ENCODE measurements around the gene WDR76. TPM values are rescaled to one million over a fixed set of nuclear protein-coding genes. Genes with fewer than 3 reads are reported as not detected.
"Not testable (repeated sequence)": the region's sequence is repeated elsewhere in the genome, so short reads cannot be mapped to it uniquely, and the experiment has no call there.

The WDR76 gene
- total RNA-seq, 2 donors from 2014 or later = 2.7 to 4.9 TPM

DNA sequence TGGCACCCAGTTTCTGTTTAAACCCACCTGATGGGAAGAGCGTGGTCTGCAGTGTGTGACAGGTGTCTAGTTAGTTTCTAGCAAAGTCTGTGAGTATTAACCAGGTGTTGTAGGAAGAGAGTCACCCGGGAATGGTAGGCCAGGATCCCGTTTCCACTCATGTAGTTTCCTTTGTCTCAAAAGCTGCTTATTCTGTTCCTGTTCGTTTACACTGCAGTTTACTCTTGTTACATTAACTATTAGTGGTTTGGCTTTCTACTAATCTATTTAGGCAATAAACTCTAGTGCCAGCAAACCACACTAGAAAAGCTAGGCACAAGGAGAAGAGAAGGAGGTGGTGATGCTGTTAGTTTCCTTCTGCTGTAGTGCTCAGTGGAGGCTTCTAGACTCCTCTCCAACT lies 32.7 kb downstream of the WDR76 start:
- Histone ChIP-seq H3K27ac (peak overlapping the region; percentile 12 to 17), H3K4me3 (no peak overlapping the region), H3K36me3 (no peaks in the 10 kb centered on the region), H3K4me1 (replicated peaks) (no peaks in the 10 kb centered on the region), H3K27me3 (replicated peaks; ENCODE audit: insufficient read depth) (no peaks in the 10 kb centered on the region), H3K9me3 (no peaks in the 10 kb centered on the region)
- WGBS = 51% methylated on average over 4 of the region's 4 CpGs
- peak; percentile 69 for TF ChIP-seq POLR2AphosphoS5 (IDR thresholded peaks at IDR 0.05)
- TF ChIP-seq, protein P1, sequence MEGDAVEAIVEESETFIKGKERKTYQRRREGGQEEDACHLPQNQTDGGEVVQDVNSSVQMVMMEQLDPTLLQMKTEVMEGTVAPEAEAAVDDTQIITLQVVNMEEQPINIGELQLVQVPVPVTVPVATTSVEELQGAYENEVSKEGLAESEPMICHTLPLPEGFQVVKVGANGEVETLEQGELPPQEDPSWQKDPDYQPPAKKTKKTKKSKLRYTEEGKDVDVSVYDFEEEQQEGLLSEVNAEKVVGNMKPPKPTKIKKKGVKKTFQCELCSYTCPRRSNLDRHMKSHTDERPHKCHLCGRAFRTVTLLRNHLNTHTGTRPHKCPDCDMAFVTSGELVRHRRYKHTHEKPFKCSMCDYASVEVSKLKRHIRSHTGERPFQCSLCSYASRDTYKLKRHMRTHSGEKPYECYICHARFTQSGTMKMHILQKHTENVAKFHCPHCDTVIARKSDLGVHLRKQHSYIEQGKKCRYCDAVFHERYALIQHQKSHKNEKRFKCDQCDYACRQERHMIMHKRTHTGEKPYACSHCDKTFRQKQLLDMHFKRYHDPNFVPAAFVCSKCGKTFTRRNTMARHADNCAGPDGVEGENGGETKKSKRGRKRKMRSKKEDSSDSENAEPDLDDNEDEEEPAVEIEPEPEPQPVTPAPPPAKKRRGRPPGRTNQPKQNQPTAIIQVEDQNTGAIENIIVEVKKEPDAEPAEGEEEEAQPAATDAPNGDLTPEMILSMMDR (IDR thresholded peaks at IDR 0.05) = no peak
- intact Hi-C loops (cut with DNase I) = no loop called here
- DNase-seq (ENCODE audit: low spot score) = peak; percentile 17

- H3K4me1 ChIP-seq (replicated peaks); H3K27me3 ChIP-seq (replicated peaks; ENCODE audit: insufficient read depth); intact Hi-C loops (cut with DNase I); H3K9me3 ChIP-seq; H3K36me3 ChIP-seq; DNase-seq (ENCODE audit: low spot score); H3K27ac ChIP-seq; H3K4me3 ChIP-seq: not testable (repeated sequence)
- over 99% methylated on average over 10 of the region's 10 CpGs for WGBS
Measured at GRCh38 chr15:43866636-43867035, 39.8 kb downstream of the WDR76 start.

DNA sequence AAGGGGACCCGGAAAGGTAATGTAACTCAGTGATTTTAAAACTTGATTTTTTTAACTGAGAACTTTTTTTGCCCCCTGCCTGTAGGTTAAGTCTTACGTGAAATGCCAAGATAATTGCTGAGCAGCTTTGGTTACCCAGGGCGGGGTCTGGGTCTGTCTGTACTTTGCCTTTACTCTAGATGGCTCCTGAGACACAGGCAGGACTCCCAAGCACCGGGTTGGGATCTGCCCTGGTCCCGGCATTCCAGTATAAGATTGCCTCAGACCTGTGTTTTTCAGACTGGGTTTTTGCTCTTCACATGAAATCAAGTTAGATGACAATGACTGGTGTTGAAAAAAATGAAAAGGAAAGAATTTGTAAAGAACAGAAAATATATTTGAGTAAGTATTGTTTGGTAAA lies 40.3 kb downstream of the WDR76 start:
- no peaks in the 10 kb centered on the region for H3K27me3 ChIP-seq (replicated peaks; ENCODE audit: insufficient read depth)
- H3K4me1 ChIP-seq (replicated peaks) = no peaks in the 10 kb centered on the region
- no peaks in the 10 kb centered on the region for H3K9me3 ChIP-seq
- no peak overlapping the region for H3K4me3 ChIP-seq
- DNase-seq (ENCODE audit: low spot score) = no peak
- 89% methylated on average over 5 of the region's 5 CpGs for WGBS
- no peak overlapping the region for H3K27ac ChIP-seq
- TF ChIP-seq POLR2A (IDR thresholded peaks at IDR 0.05) (no peak), POLR2AphosphoS5 (IDR thresholded peaks at IDR 0.05) (no peak)
- TF ChIP-seq, protein P1 (IDR thresholded peaks at IDR 0.05) = no peak
- intact Hi-C loops (cut with DNase I) = no loop called here
- no peaks in the 10 kb centered on the region for H3K36me3 ChIP-seq

DNA sequence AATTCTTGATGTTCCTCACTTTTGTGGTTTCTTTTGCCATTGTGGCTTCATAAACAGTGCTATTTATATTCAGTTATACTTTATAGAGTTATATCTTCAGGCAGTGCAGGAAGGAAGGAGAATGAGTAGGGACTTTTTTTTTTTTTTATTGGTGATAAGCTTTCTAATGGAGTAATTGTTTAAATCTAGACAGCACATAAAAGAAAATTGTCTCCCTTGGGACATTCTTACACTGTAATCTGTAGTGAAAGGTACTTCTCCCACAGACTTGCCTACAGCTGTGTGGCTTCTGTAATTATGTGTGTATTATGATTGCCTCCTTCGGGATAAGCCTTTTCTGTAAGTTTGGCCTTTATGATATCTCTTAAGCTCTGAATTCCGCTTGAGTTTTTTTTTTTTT lies 41.6 kb downstream of the WDR76 start:
- intact Hi-C loops (cut with DNase I) = no loop called here
- 78% methylated on average over 2 of the region's 2 CpGs for WGBS

GRCh38 chr15:43871835-43872234 lies 45.0 kb downstream of the WDR76 start:
- Histone ChIP-seq H3K4me3 (no peak overlapping the region), H3K9me3 (no peaks in the 10 kb centered on the region), H3K27ac (no peak overlapping the region), H3K4me1 (replicated peaks) (no peaks in the 10 kb centered on the region), H3K36me3 (no peaks in the 10 kb centered on the region), H3K27me3 (replicated peaks; ENCODE audit: insufficient read depth) (no peaks in the 10 kb centered on the region)
- 92% methylated on average over 2 of the region's 2 CpGs for WGBS
- no peak for TF ChIP-seq POLR2AphosphoS5 (IDR thresholded peaks at IDR 0.05)
- TF ChIP-seq POLR2A (IDR thresholded peaks at IDR 0.05) = no peak
- TF ChIP-seq, protein P1 (IDR thresholded peaks at IDR 0.05) = no peak
- intact Hi-C loops (cut with DNase I) = no loop called here
- DNase-seq (ENCODE audit: low spot score) = no peak

More for the DNA sequence above, 41.6 kb downstream of the WDR76 start:
- no peaks in the 10 kb centered on the region for H3K4me1 ChIP-seq (replicated peaks)
- no peaks in the 10 kb centered on the region for H3K36me3 ChIP-seq
- no peaks in the 10 kb centered on the region for H3K27me3 ChIP-seq (replicated peaks; ENCODE audit: insufficient read depth)
- TF ChIP-seq POLR2A (IDR thresholded peaks at IDR 0.05) = no peak
- no peak for TF ChIP-seq POLR2AphosphoS5 (IDR thresholded peaks at IDR 0.05)
- TF ChIP-seq, protein P1 (IDR thresholded peaks at IDR 0.05) = no peak
- H3K4me3 ChIP-seq = no peak overlapping the region
- DNase-seq (ENCODE audit: low spot score) = no peak
- no peaks in the 10 kb centered on the region for H3K9me3 ChIP-seq
- no peak overlapping the region for H3K27ac ChIP-seq

All from prostate gland (tissue), 2 donors.